Ovary (tissue), 9 donors: ENCODE data around the gene ADGRB2. TPM values are rescaled to one million over a fixed set of nuclear protein-coding genes. Genes with fewer than 3 reads are reported as not detected.

Source experiments
- DNase-seq, 5 donors: peaks; one replicate each; pipeline ENCODE4 v3.0.0-alpha.2; 2019 to 2020
- H3K27ac ChIP-seq, 2 donors: fragments of 200-600 bp; one replicate each; pipeline versions ENCODE4 v1.5.1 to v1.8.0; 2019 to 2022
- H3K27me3 ChIP-seq: fragments of 200-600 bp; one replicate; pipeline ENCODE4 v1.8.0; 2022
- H3K36me3 ChIP-seq: fragments of 200-600 bp; sonication (generic); one replicate; pipeline ENCODE4 v1.5.1; 2019
- H3K4me1 ChIP-seq: one replicate; pipeline ENCODE4 v1.8.1; 2013; ENCODE audit warnings: mild to moderate bottlenecking, moderate library complexity; ENCODE audit not compliant: insufficient read depth
- H3K4me3 ChIP-seq: fragments of 200-600 bp; sonication (generic); one replicate; pipeline ENCODE4 v1.5.1; 2017
- H3K9me3 ChIP-seq, 2 donors: fragments of 200-600 bp in 1 of 2; sonication (generic) in 1 of 2; one replicate each; pipeline versions ENCODE4 v1.5.1 to v1.8.1; 2013 to 2019; ENCODE audit warnings: mild to moderate bottlenecking in 1 of 2, moderate library complexity in 1 of 2
- EP300 ChIP-seq: sonication (generic); formaldehyde crosslinking; IDR thresholded peaks from one replicate; pipeline ENCODE4 v1.6.1; 2017; ENCODE audit warnings: antibody characterized with exemption
- POLR2A ChIP-seq: fragments of 450-650 bp; IDR thresholded peaks from one replicate; pipeline ENCODE4 v1.6.1; 2017; ENCODE audit warnings: antibody characterized with exemption, mild to moderate bottlenecking, moderate library complexity
- WGBS, 3 donors: extraction: QIAGEN DNeasy Blood & Tissue Kit in 1 of 3; methylation state at CpG; one replicate each; pipeline versions ENCODE4 v1.1.5 to v1.1.7; 2013 to 2017; 5-methylcytosine and 5-hydroxymethylcytosine counted together
- intact Hi-C, 4 donors: fragments of 100-400 bp; cut with DNase I; formaldehyde crosslinking; loops; one replicate each; pipeline versions ENCODE4 v1.11.0 to v1.15.1; 2022 to 2023
- microRNA-seq, 3 donors: library from miRNA; unstranded; fragments of <30 nt; microRNA quantifications; one replicate each; pipeline versions ENCODE4 to v1.2.0, GENCODE V29; 2019 to 2020
- polyA plus RNA-seq, 2 donors: library from polyadenylated mRNA; stranded (reverse); fragments of 200-250 nt in 1 of 2; fragments of 350-450 nt in 1 of 2; fragmentation: Illumina TruSeq in 1 of 2; extraction: RNeasy Lipid Tissue Mini Kit (QIAGEN cat#74804) in 1 of 2; gene quantifications; one replicate each; pipeline ENCODE4 v1.2.3, GENCODE V29; 2013 to 2014
- small RNA-seq: library from RNA; depleted of rRNA; stranded (forward); fragments of <200 nt; gene quantifications from one replicate; pipeline ENCODE3, GENCODE V24; 2016
- total RNA-seq, 7 donors: library from RNA; depleted of rRNA in 2 of 7; stranded (reverse); fragments of >200 nt in 2 of 7; fragmentation: NEBNext Ultra II Directional in 3 of 7; extraction: Animal tissue kit (Norgen Biotek cat#: 25700) in 3 of 7; gene quantifications; one replicate each; pipeline versions ENCODE4 v1.1.0 to v1.2.4, GENCODE V29; 2016 to 2023
- TF ChIP-seq, protein P1 (sequence below), 3 donors: fragments of 450-650 bp in 2 of 3; fragments of 200-600 bp in 1 of 3; IDR thresholded peaks; one replicate each; pipeline versions ENCODE4 v1.5.1 to v1.8.0; 2016 to 2022; ENCODE audit warnings: antibody characterized with exemption in 3 of 3, mild to moderate bottlenecking in 1 of 3
- donor health status: DM: no; HTN: no; CAD: no; lungs with moderate emphysema.
- donor health status: DM: no; HTN: no; CAD: no.
- donor health status: Bipolar disorder and iron deficiency.
- donor health status: DM: yes; HTN: yes; CAD: no.
- donor health status: DM: no; HTN: no; CAD: no.
- donor health status: DM: yes; HTN: yes; CAD: no.

The ADGRB2 gene
- total and polyA plus RNA-seq, 9 donors: 0.30 to 7.2 (median 1.6) TPM

DNA sequence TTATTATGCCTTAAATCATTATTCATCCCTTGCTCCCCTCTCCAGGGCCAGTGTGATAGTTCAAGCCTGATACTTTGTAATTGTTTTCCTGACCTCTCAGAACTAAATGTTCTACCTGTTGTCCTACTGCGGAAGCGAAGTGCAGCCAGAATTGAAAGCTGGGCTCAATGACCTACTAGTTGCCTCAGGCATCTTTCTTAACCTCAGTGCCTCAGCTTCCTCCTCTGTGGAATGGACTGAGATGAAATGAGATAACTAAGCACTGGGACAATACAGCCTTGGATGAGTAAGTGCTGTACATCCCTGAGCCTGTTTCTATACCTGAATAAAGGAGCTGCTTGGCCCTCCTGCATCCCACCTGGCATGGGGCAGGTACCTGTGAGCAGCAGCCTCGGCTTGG lies 86.7 kb downstream of the ADGRB2 start:
- WGBS, 3 donors: 78 to 96% (median 89%) methylated on average over 3 of the region's 3 CpGs
- H3K4me3 ChIP-seq: no peak overlapping the region
- H3K27me3 ChIP-seq: no peaks in the 10 kb centered on the region
- no peaks in the 10 kb centered on the region for H3K4me1 ChIP-seq
- TF ChIP-seq, protein P1, sequence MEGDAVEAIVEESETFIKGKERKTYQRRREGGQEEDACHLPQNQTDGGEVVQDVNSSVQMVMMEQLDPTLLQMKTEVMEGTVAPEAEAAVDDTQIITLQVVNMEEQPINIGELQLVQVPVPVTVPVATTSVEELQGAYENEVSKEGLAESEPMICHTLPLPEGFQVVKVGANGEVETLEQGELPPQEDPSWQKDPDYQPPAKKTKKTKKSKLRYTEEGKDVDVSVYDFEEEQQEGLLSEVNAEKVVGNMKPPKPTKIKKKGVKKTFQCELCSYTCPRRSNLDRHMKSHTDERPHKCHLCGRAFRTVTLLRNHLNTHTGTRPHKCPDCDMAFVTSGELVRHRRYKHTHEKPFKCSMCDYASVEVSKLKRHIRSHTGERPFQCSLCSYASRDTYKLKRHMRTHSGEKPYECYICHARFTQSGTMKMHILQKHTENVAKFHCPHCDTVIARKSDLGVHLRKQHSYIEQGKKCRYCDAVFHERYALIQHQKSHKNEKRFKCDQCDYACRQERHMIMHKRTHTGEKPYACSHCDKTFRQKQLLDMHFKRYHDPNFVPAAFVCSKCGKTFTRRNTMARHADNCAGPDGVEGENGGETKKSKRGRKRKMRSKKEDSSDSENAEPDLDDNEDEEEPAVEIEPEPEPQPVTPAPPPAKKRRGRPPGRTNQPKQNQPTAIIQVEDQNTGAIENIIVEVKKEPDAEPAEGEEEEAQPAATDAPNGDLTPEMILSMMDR (IDR thresholded peaks at IDR 0.05): no peak
- TF ChIP-seq EP300: no peak
- no peak for TF ChIP-seq POLR2A
- no peak for DNase-seq
- no peak overlapping the region for H3K27ac ChIP-seq
- no peaks in the 10 kb centered on the region for H3K36me3 ChIP-seq
- H3K9me3 ChIP-seq: no peaks in the 10 kb centered on the region
- intact Hi-C loops: no loop called here

Small RNA genes lying within 50 kb of the gene (microRNA-seq; reads per million reads assigned to microRNA genes)
- gene MIR4254: 0 to 0.18 (median 0) reads per million in 3 donors

Small RNA genes lying within 50 kb of the gene (small RNA-seq; reads per million reads assigned to genes)
- not detected for gene MIR4254

Other genes with a start within 250 kb of the ADGRB2 start
- 10 to 100 TPM; 27.1 to 57.3 (median 31.4) TPM for gene TINAGL1, start 187.8 kb downstream of the ADGRB2 start, total RNA-seq
- 10 to 100 TPM; 30.0 to 55.0 TPM for gene TINAGL1, start 187.8 kb downstream of the ADGRB2 start, polyA plus RNA-seq
- gene HCRTR1, start 146.7 kb downstream of the ADGRB2 start, total RNA-seq: not detected
- not detected for gene HCRTR1, start 146.7 kb downstream of the ADGRB2 start, polyA plus RNA-seq
- 10 to 100 TPM; 31.7 to 65.2 (median 59.9) TPM for gene PEF1, start 119.5 kb downstream of the ADGRB2 start, total RNA-seq
- gene PEF1, start 119.5 kb downstream of the ADGRB2 start, polyA plus RNA-seq: 10 to 100 TPM; 54.3 to 58.2 TPM
- gene COL16A1, start 60.3 kb downstream of the ADGRB2 start, total RNA-seq: 100 to 1,000 TPM in 5 of 7 donors, 10 to 100 TPM in 2; 64.4 to 237 (median 157) TPM
- 100 to 1,000 TPM in 1 of 2 donors, 10 to 100 TPM in 1; 19.8 to 194 TPM for gene COL16A1, start 60.3 kb downstream of the ADGRB2 start, polyA plus RNA-seq
- 1 to 10 TPM in 2 of 7 donors, under 1 TPM in 4, not detected in 1; 0.15 to 1.7 (median 0.54) TPM for gene SPOCD1, start 51.7 kb upstream of the ADGRB2 start, total RNA-seq
- under 1 TPM; 0.30 to 0.42 TPM for gene SPOCD1, start 51.7 kb upstream of the ADGRB2 start, polyA plus RNA-seq
- gene PTP4A2, start 174.0 kb upstream of the ADGRB2 start, total RNA-seq: 100 to 1,000 TPM; 207 to 366 (median 249) TPM
- gene PTP4A2, start 174.0 kb upstream of the ADGRB2 start, polyA plus RNA-seq: 100 to 1,000 TPM in 1 of 2 donors, 10 to 100 TPM in 1; 92.5 to 246 TPM
- gene KHDRBS1, start 249.5 kb upstream of the ADGRB2 start, total RNA-seq: 100 to 1,000 TPM in 5 of 7 donors, 10 to 100 TPM in 2; 84.3 to 184 (median 164) TPM
- gene KHDRBS1, start 249.5 kb upstream of the ADGRB2 start, polyA plus RNA-seq: 100 to 1,000 TPM; 137 to 138 TPM